H1 (cell line): ENCODE results near the gene DRC1. TPM values are rescaled to one million over a fixed set of nuclear protein-coding genes. Genes with fewer than 3 reads are reported as not detected.

Experiments
- CTCF ChIA-PET: fragments of 300-600 bp; sonication (Branson Sonifier 250); formaldehyde crosslinking; loops from one replicate; lab custom pipeline; 2021; ENCODE audit not compliant: partially characterized antibody; lab: Charles Lee
- POLR2A ChIA-PET: fragments of 300-600 bp; sonication (Branson Sonifier 250); formaldehyde crosslinking; loops from one replicate; lab custom pipeline; 2021; ENCODE audit warnings: inconsistent platforms; ENCODE audit not compliant: partially characterized antibody; lab: Charles Lee
- DNase-seq, 2 experiments: peaks; one replicate each; pipeline versions ENCODE4 v3.0.0 to v3.0.0-alpha.2; 2010 to 2022; ENCODE audit warnings: low spot score in 2 of 2, low read depth in 1 of 2, mixed read lengths in 1 of 2
- FAIRE-seq: peaks from 2 replicates; lab custom pipeline; 2011; peaks lifted over from hg19 to GRCh38; lab: Jason Lieb, UNC
- H2AFZ ChIP-seq: 2 replicates; pipeline ENCODE4 v1.8.1; 2012; ENCODE audit warnings: low read length, inconsistent platforms
- H2AK5ac ChIP-seq: 2 replicates; pipeline ENCODE4 v1.6.1; 2013; ENCODE audit warnings: low read depth, low read length
- H2BK120ac ChIP-seq: replicated peaks from 2 replicates; pipeline ENCODE3; 2013; ENCODE audit warnings: low read depth, low read length, inconsistent platforms
- H2BK12ac ChIP-seq: 2 replicates; pipeline ENCODE4 v1.6.1; 2013; ENCODE audit warnings: low read depth, low read length
- H2BK15ac ChIP-seq: 2 replicates; pipeline ENCODE4 v1.6.1; 2013; ENCODE audit warnings: low read length
- H2BK20ac ChIP-seq: 2 replicates; pipeline ENCODE4 v1.6.1; 2013; ENCODE audit warnings: low read length
- H2BK5ac ChIP-seq: 2 replicates; pipeline ENCODE4 v1.6.1; 2013; ENCODE audit warnings: low read depth, low read length
- H3K14ac ChIP-seq: 2 replicates; pipeline ENCODE4 v1.6.1; 2013; ENCODE audit warnings: inconsistent platforms; ENCODE audit not compliant: insufficient read length
- H3K18ac ChIP-seq: 2 replicates; pipeline ENCODE4 v1.6.1; 2013; ENCODE audit warnings: low read length; ENCODE audit errors: extremely low read depth
- H3K23ac ChIP-seq: 2 replicates; pipeline ENCODE4 v1.6.1; 2013; ENCODE audit warnings: inconsistent platforms; ENCODE audit not compliant: insufficient read length
- H3K23me2 ChIP-seq: 2 replicates; pipeline ENCODE4 v1.6.1; 2013; ENCODE audit warnings: low read depth, low read length
- H3K27ac ChIP-seq: 2 replicates; pipeline ENCODE4 v1.6.1; 2011; ENCODE audit warnings: low read depth, low read length, inconsistent platforms
- H3K27me3 ChIP-seq, 4 experiments: replicated peaks in 1 of 4; 1 replicate in 1 of 4; 2 replicates in 3 of 4; pipeline versions ENCODE4 v1.6.1 to v1.8.1; 2011 to 2013; ENCODE audit warnings: low read length in 3 of 4, mild to moderate bottlenecking in 3 of 4, inconsistent platforms in 2 of 4, mixed read lengths in 2 of 4, moderate library complexity in 1 of 4; ENCODE audit not compliant: control insufficient read depth in 3 of 4, insufficient read depth in 3 of 4; ENCODE audit errors: extremely low read depth in 1 of 4
- H3K36me3 ChIP-seq, 4 experiments: 2 replicates each; pipeline versions ENCODE4 v1.6.1 to v1.8.1; 2011 to 2013; ENCODE audit warnings: mild to moderate bottlenecking in 4 of 4, low read length in 3 of 4, moderate library complexity in 2 of 4, control low read depth in 1 of 4, inconsistent platforms in 1 of 4; ENCODE audit not compliant: insufficient read depth in 4 of 4, control insufficient read depth in 2 of 4
- H3K4ac ChIP-seq: replicated peaks from 2 replicates; pipeline ENCODE3; 2013; ENCODE audit warnings: low read length, low read depth, mixed read lengths, inconsistent platforms; ENCODE audit not compliant: insufficient read length
- H3K4me1 ChIP-seq, 4 experiments: replicated peaks in 1 of 4; 1 replicate in 1 of 4; 2 replicates in 3 of 4; pipeline versions ENCODE4 v1.6.1 to v1.8.1; 2011 to 2013; ENCODE audit warnings: low read length in 3 of 4, inconsistent platforms in 2 of 4, mixed read lengths in 1 of 4; ENCODE audit not compliant: insufficient read depth in 4 of 4, control insufficient read depth in 3 of 4
- H3K4me2 ChIP-seq, 2 experiments: 2 replicates each; pipeline versions ENCODE4 v1.6.1 to v1.8.1; 2011 to 2013; ENCODE audit warnings: low read depth in 2 of 2, low read length in 2 of 2, control low read depth in 1 of 2, inconsistent platforms in 1 of 2, mild to moderate bottlenecking in 1 of 2; ENCODE audit not compliant: insufficient read depth in 1 of 2
- H3K4me3 ChIP-seq, 4 experiments: fragments of 200-600, 300-600 bp in 1 of 4; sonication (generic), shearing (Covaris generic), sonication (Bioruptor Twin) in 1 of 4; 2 replicates each; pipeline versions ENCODE4 v1.5.1 to v1.8.1; 2011 to 2016; ENCODE audit warnings: low read length in 4 of 4, low read depth in 3 of 4, control low read depth in 2 of 4, inconsistent platforms in 2 of 4, mild to moderate bottlenecking in 2 of 4, mixed read lengths in 1 of 4, moderate library complexity in 1 of 4; ENCODE audit not compliant: insufficient read depth in 2 of 4; ENCODE audit errors: extremely low read depth in 1 of 4
- H3K56ac ChIP-seq: replicated peaks from 2 replicates; pipeline ENCODE3; 2013; ENCODE audit warnings: low read depth, mild to moderate bottlenecking, mixed read lengths, low read length, inconsistent platforms; ENCODE audit not compliant: insufficient read length
- H3K79me1 ChIP-seq: 2 replicates; pipeline ENCODE4 v1.6.1; 2013; ENCODE audit warnings: low read depth, low read length, control low read depth
- H3K79me2 ChIP-seq, 2 experiments: 2 replicates each; pipeline versions ENCODE4 v1.6.1 to v1.8.1; 2012 to 2013; ENCODE audit warnings: low read length in 2 of 2, mild to moderate bottlenecking in 2 of 2, inconsistent platforms in 1 of 2; ENCODE audit not compliant: insufficient read depth in 2 of 2, control insufficient read depth in 1 of 2
- H3K9ac ChIP-seq, 4 experiments: replicated peaks in 1 of 4; 1 replicate in 1 of 4; 2 replicates in 3 of 4; pipeline versions ENCODE4 v1.6.1 to v1.8.1; 2011 to 2013; ENCODE audit warnings: low read depth in 3 of 4, low read length in 3 of 4, control low read depth in 2 of 4, mild to moderate bottlenecking in 2 of 4, moderate library complexity in 2 of 4, inconsistent platforms in 1 of 4; ENCODE audit errors: extremely low read depth in 1 of 4
- H3K9me3 ChIP-seq, 2 experiments: 2 replicates each; pipeline versions ENCODE4 v1.6.1 to v1.8.1; 2012 to 2013; ENCODE audit warnings: mild to moderate bottlenecking in 2 of 2, moderate library complexity in 2 of 2, control low read depth in 1 of 2, inconsistent platforms in 1 of 2, low read depth in 1 of 2, low read length in 1 of 2, mixed read lengths in 1 of 2; ENCODE audit not compliant: insufficient read depth in 2 of 2
- H4K20me1 ChIP-seq, 2 experiments: replicated peaks in 1 of 2; 2 replicates each; pipeline versions ENCODE3 to v1.8.1; 2011 to 2013; ENCODE audit warnings: inconsistent platforms in 2 of 2, low read length in 2 of 2, mild to moderate bottlenecking in 1 of 2; ENCODE audit not compliant: insufficient read depth in 2 of 2, control insufficient read depth in 1 of 2
- H4K5ac ChIP-seq: 2 replicates; pipeline ENCODE4 v1.6.1; 2013; ENCODE audit warnings: low read length, low read depth, mixed read lengths, inconsistent platforms; ENCODE audit not compliant: insufficient read length
- H4K8ac ChIP-seq: 2 replicates; pipeline ENCODE4 v1.8.0; 2013; ENCODE audit warnings: mild to moderate bottlenecking, moderate library complexity, low read length, inconsistent platforms; ENCODE audit not compliant: insufficient read depth; ENCODE audit errors: extremely low read depth
- H4K91ac ChIP-seq: replicated peaks from 2 replicates; pipeline ENCODE3; 2013; ENCODE audit warnings: low read length, mixed read lengths, inconsistent platforms; ENCODE audit not compliant: insufficient read length
- ASH2L ChIP-seq: fragments of 200-600, 300-600 bp; sonication (generic); IDR thresholded peaks from one replicate; pipeline ENCODE4 v1.7.1; 2017; ENCODE audit warnings: low read length
- CEBPB ChIP-seq: IDR thresholded peaks from 2 replicates; pipeline ENCODE4 v1.6.1; 2012; ENCODE audit warnings: low read depth, low read length
- EGR1 ChIP-seq: IDR thresholded peaks from 2 replicates; pipeline ENCODE4 v1.6.1; 2011; ENCODE audit warnings: low read depth, low read length, borderline replicate concordance
- FOSL1 ChIP-seq: IDR thresholded peaks from 2 replicates; pipeline ENCODE4 v1.6.1; 2011; ENCODE audit warnings: mild to moderate bottlenecking, low read depth, low read length, moderate library complexity; ENCODE audit not compliant: insufficient read depth
- JUND ChIP-seq: IDR thresholded peaks from 2 replicates; pipeline ENCODE4 v1.6.1; 2011; ENCODE audit warnings: mild to moderate bottlenecking, improper control_type of control experiment, low read length
- NANOG ChIP-seq: IDR thresholded peaks from 2 replicates; pipeline ENCODE4 v1.6.1; 2011; ENCODE audit warnings: low read length, low read depth, mild to moderate bottlenecking, inconsistent platforms; ENCODE audit not compliant: insufficient read depth, poor library complexity, severe bottlenecking
- POU5F1 ChIP-seq: IDR thresholded peaks from 2 replicates; pipeline ENCODE4 v1.6.1; 2011; ENCODE audit warnings: low read depth, mild to moderate bottlenecking, low read length, moderate library complexity
- RAD21 ChIP-seq, 2 experiments: IDR thresholded peaks in 1 of 2; conservative IDR thresholded peaks in 1 of 2; 2 replicates each; pipeline ENCODE4 v1.6.1; 2011; ENCODE audit warnings: low read depth in 2 of 2, low read length in 2 of 2, improper control_type of control experiment in 1 of 2, inconsistent platforms in 1 of 2, mild to moderate bottlenecking in 1 of 2, moderate library complexity in 1 of 2
- SAP30 ChIP-seq: fragments of 300-600 bp; sonication (generic); IDR thresholded peaks from 2 replicates; pipeline ENCODE4 v1.7.1; 2012; ENCODE audit warnings: low read length, moderate library complexity, mild to moderate bottlenecking, inconsistent platforms; ENCODE audit not compliant: insufficient read depth, insufficient replicate concordance
- SIX5 ChIP-seq: IDR thresholded peaks from 2 replicates; pipeline ENCODE4 v1.6.1; 2011; ENCODE audit warnings: mild to moderate bottlenecking, low read depth, low read length
- TAF1 ChIP-seq: IDR thresholded peaks from 2 replicates; pipeline ENCODE4 v1.6.1; 2011; ENCODE audit warnings: mild to moderate bottlenecking, low read depth, low read length
- TAF7 ChIP-seq: optimal IDR thresholded peaks from 2 replicates; pipeline ENCODE3; 2011; ENCODE audit warnings: low read depth, mild to moderate bottlenecking, inconsistent platforms, low read length, moderate library complexity, borderline replicate concordance
- TEAD4 ChIP-seq: IDR thresholded peaks from 2 replicates; pipeline ENCODE4 v1.6.1; 2012; ENCODE audit warnings: low read depth, low read length, inconsistent platforms, mixed read lengths
- WGBS, 2 experiments: shearing (Covaris generic) in 1 of 2; methylation state at CpG; one replicate each; pipeline versions ENCODE4 v1.1.6 to v1.1.7; 2013 to 2015; ENCODE audit warnings: low lambda C conversion rate in 2 of 2, mixed read lengths in 2 of 2, inconsistent platforms in 1 of 2, low coverage in 1 of 2, missing lambda C conversion rate in 1 of 2; ENCODE audit not compliant: insufficient replicate concordance in 2 of 2, insufficient coverage in 1 of 2, insufficient read length in 1 of 2; ENCODE audit errors: extremely low coverage in 1 of 2, missing lambda C conversion rate in 1 of 2; 5-methylcytosine and 5-hydroxymethylcytosine counted together
- polyA plus RNA-seq, 7 experiments: library from polyadenylated mRNA; depleted of rRNA in 3 of 7; stranded (reverse) in 5 of 7; unstranded in 2 of 7; fragments of >200 nt in 5 of 7; fragments of 200-250 nt in 2 of 7; gene quantifications; 1 replicate in 5 of 7; 2 replicates in 1 of 7; 4 replicates in 1 of 7; pipeline versions ENCODE4 v1.2.1 to v1.2.3, GENCODE V29; 2011 to 2013; ENCODE audit warnings: missing spikeins in 2 of 7, mixed read lengths in 2 of 7
- total RNA-seq: library from RNA; stranded (reverse); fragmentation: NEBNext Ultra II Directional; extraction: Animal tissue kit (Norgen Biotek cat#: 25700); gene quantifications from 2 replicates; pipeline ENCODE4 v1.2.1, GENCODE V29; 2021
- TF ChIP-seq, protein P1 (sequence below): IDR thresholded peaks from 2 replicates; pipeline ENCODE4 v1.6.1; 2012; ENCODE audit warnings: inconsistent platforms

The DRC1 gene
- total and polyA plus RNA-seq, 2 of the 8 experiments (the other 6 are each of a cell fraction or from before 2014, with no cell fraction given) = 0.08 TPM; not detected in 1

DNA sequence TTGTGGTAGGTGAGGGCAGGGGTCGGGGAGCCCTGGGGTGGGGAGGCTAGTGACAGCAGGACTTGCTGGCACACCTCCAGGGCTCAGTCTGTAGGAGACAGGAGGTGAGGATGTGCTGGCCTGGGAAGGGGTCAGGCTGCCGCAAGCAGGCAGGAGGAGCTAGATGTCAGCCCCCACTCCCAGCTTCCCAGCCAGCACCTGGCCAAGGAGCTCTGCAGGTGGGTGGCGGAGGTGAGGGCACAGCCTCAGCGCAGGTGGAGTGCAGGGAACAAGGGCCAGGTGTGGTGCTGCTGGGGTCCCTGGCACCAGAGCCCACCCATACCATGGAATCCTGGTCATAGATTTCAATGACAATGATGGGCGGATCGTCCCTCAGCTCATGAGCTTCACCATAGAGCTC is 73.3 kb downstream of the DRC1 start:
- Histone ChIP-seq H3K18ac (no peak overlapping the region), H3K79me1 (no peaks in the 10 kb centered on the region), H2BK12ac (no peak overlapping the region), H4K20me1 (peaks cover 0 to 6% of the 10 kb centered on the region in 2 experiments), H2BK20ac (no peak overlapping the region), H3K79me2 (no peaks in the 10 kb centered on the region), H3K23ac (no peak overlapping the region), H2BK5ac (no peak overlapping the region), H2AFZ (no peak overlapping the region), H3K14ac (no peak overlapping the region), H2BK15ac (no peak overlapping the region), H3K4ac (no peak overlapping the region), H3K9ac (no peak overlapping the region), H3K56ac (no peak overlapping the region), H3K4me1 (peaks cover 0 to 7% (median 2%) of the 10 kb centered on the region in 4 experiments; a peak in 4 of 7 replicates), H4K91ac (no peak overlapping the region), H4K8ac (no peak overlapping the region), H3K4me3 (no peak overlapping the region), H3K36me3 (no peaks in the 10 kb centered on the region), H4K5ac (no peak overlapping the region), H2AK5ac (no peak overlapping the region), H3K23me2 (peaks cover 6% of the 10 kb centered on the region; the same call in 1 of the 2 replicates), H3K4me2 (no peak overlapping the region), H3K27ac (no peak overlapping the region), H2BK120ac (no peak overlapping the region), H3K27me3 (peaks cover 0 to 3% (median 0%) of the 10 kb centered on the region in 4 experiments; a peak in 1 of 7 replicates), H3K9me3 (no peaks in the 10 kb centered on the region; a peak in 1 of 4 replicates)
- DNase-seq (no peak), FAIRE-seq (no peak)
- CTCF ChIA-PET = interaction anchor here (0.7 to 6.4 kb wide), 9 partner anchors 13 to 240 kb away, joined by 3 to 39 read pairs (median 4); no protein-coding TSS in a partner anchor
- POLR2A ChIA-PET = no interaction called here
- 86% methylated on average over 5 of the region's 6 CpGs; no CpG with 5 or more reads in 1 of the 2 experiments for WGBS, 2 experiments
- no peak for TF ChIP-seq POU5F1
- TF ChIP-seq FOSL1 = no peak
- TF ChIP-seq EGR1 = no peak
- TF ChIP-seq, protein P1, sequence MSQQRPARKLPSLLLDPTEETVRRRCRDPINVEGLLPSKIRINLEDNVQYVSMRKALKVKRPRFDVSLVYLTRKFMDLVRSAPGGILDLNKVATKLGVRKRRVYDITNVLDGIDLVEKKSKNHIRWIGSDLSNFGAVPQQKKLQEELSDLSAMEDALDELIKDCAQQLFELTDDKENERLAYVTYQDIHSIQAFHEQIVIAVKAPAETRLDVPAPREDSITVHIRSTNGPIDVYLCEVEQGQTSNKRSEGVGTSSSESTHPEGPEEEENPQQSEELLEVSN = no peak
- no peak for TF ChIP-seq ASH2L
- no peak for TF ChIP-seq CEBPB
- TF ChIP-seq JUND = no peak
- no peak for TF ChIP-seq TAF1
- no peak for TF ChIP-seq RAD21 (IDR thresholded peaks at IDR 0.05 in 1 of 2, conservative IDR thresholded peaks at IDR 0.05 in 1 of 2; ENCODE audit: low read depth in 2 of 2, low read length in 2 of 2)
- no peak for TF ChIP-seq SIX5
- TF ChIP-seq NANOG = no peak
- TF ChIP-seq TEAD4 = no peak
- no peak for TF ChIP-seq SAP30
- TF ChIP-seq TAF7 = no peak
